Measurements from ENCODE around the gene CAP2.

- TF ChIP-seq POLR2A (IDR thresholded peaks at IDR 0.05) (no peak), CTCF (IDR thresholded peaks at IDR 0.05 in 8 of 11, conservative IDR thresholded peaks at IDR 0.05 in 3 of 11) (no peak), POLR2AphosphoS5 (IDR thresholded peaks at IDR 0.05) (no peak)
These were observed 25.1 kb downstream of the CAP2 start for GRCh38 chr6:17418281-17419188.
